Stimulated activated CD4-positive, alpha-beta T cell treated with anti-CD3 and anti-CD28 coated beads, Interleukin-1b, Interleukin-23, amount 100 ng/mL, for 48 hours (primary cell): Measurements from ENCODE around the gene ARHGDIG.

ENCODE experiments used
- DNase-seq: peaks from one replicate; pipeline ENCODE4 v3.0.0-alpha.2; 2020

The ARHGDIG gene

GRCh38 chr16:281660-282255, 1.4 kb downstream of the ARHGDIG start:
- DNase-seq, result no peak

GRCh38 chr16:282491-282890, 2.1 kb downstream of the ARHGDIG start:
- no peak for DNase-seq

GRCh38 chr16:283033-283805, 2.8 kb downstream of the ARHGDIG start, which contains the start of gene PDIA2:
Gene PDIA2, plus strand, starts transcription at chr16:283164. Its CDS starts 6 bp downstream, at chr16:283170.
- no peak for DNase-seq

GRCh38 chr16:284204-285120, 4.1 kb downstream of the ARHGDIG start:
- DNase-seq, result no peak

- DNase-seq, result no peak
Observed at GRCh38 chr16:285146-286055, 5.0 kb downstream of the ARHGDIG start.

GRCh38 chr16:286491-287297, 6.3 kb downstream of the ARHGDIG start:
- no peak for DNase-seq

GRCh38 chr16:287298-287811, 7.0 kb downstream of the ARHGDIG start:
- DNase-seq, result no peak

GRCh38 chr16:287981-288920, 7.9 kb downstream of the ARHGDIG start:
- no peak for DNase-seq

- no peak for DNase-seq
Observed at GRCh38 chr16:289395-289997, 9.1 kb downstream of the ARHGDIG start.

- no peak for DNase-seq
Observed at GRCh38 chr16:290015-290680, 9.8 kb downstream of the ARHGDIG start.

- no peak for DNase-seq
Observed at GRCh38 chr16:290681-291405, 10.5 kb downstream of the ARHGDIG start.

GRCh38 chr16:291539-291938, 11.1 kb downstream of the ARHGDIG start:
- DNase-seq, result no peak

- no peak for DNase-seq
Observed at GRCh38 chr16:293043-293775, 12.8 kb downstream of the ARHGDIG start.

GRCh38 chr16:296276-296675, 15.9 kb downstream of the ARHGDIG start:
- no peak for DNase-seq

GRCh38 chr16:296806-297510, 16.6 kb downstream of the ARHGDIG start:
- DNase-seq, result no peak

- no peak for DNase-seq
Observed at GRCh38 chr16:297832-298231, 17.4 kb downstream of the ARHGDIG start.

GRCh38 chr16:301235-301634, 20.8 kb downstream of the ARHGDIG start:
- DNase-seq, result no peak
